Activated T-cell treated with anti-CD3 and anti-CD28 coated beads, Interleukin-2, amount 50 U/mL, for 72 hours (primary cell): ENCODE data around the gene KIF1C. TPM values are rescaled to one million over a fixed set of nuclear protein-coding genes. Genes with fewer than 3 reads are reported as not detected.

Source experiments
- ATAC-seq, 2 donors: fragments of 150-1000 bp; cut with Tn5 transposase; replicated peaks in 1 of 2; 2 replicates each; pipeline ENCODE4 v1.10.0; 2021; ENCODE audit warnings: moderate library complexity in 2 of 2, mild to moderate bottlenecking in 1 of 2
- DNase-seq, 2 donors: peaks; one replicate each; pipeline ENCODE4 v3.0.0; 2021 to 2022; ENCODE audit warnings: mixed read lengths in 1 of 2
- H3K27ac Mint-ChIP-seq: one replicate; pipeline ENCODE4 v1.8.0; 2022; ENCODE audit warnings: mild to moderate bottlenecking, moderate library complexity, mixed read lengths
- H3K27me3 Mint-ChIP-seq: one replicate; pipeline ENCODE4 v1.8.0; 2022; ENCODE audit warnings: low read depth, mixed read lengths
- H3K36me3 Mint-ChIP-seq, 2 donors: one replicate each; pipeline ENCODE4 v1.8.0; 2022; ENCODE audit warnings: mixed read lengths in 2 of 2, mild to moderate bottlenecking in 1 of 2; ENCODE audit not compliant: insufficient read depth in 2 of 2
- H3K4me1 Mint-ChIP-seq: one replicate; pipeline ENCODE4 v1.8.0; 2022; ENCODE audit warnings: low read depth, mixed read lengths
- H3K4me3 Mint-ChIP-seq, 2 donors: one replicate each; pipeline ENCODE4 v1.8.0; 2022; ENCODE audit warnings: mild to moderate bottlenecking in 2 of 2, mixed read lengths in 2 of 2, moderate library complexity in 2 of 2
- H3K9me3 Mint-ChIP-seq, 2 donors: one replicate each; pipeline ENCODE4 v1.8.0; 2022; ENCODE audit warnings: mixed read lengths in 2 of 2
- total RNA-seq, 2 donors: library from RNA; stranded (reverse); gene quantifications; one replicate each; pipeline ENCODE4 v1.2.3, GENCODE V29; 2022

KIF1C gene
- total RNA-seq, 2 donors from 2014 or later, result 38.3 to 41.3 TPM

GRCh38 chr17:4959261-4959965, 38.3 kb upstream of the KIF1C start:
- no peaks in the 10 kb centered on the region for H3K9me3 Mint-ChIP-seq
- peaks cover 10% of the 10 kb centered on the region for H3K4me1 Mint-ChIP-seq
- no peak overlapping the region for H3K4me3 Mint-ChIP-seq
- ATAC-seq, result peak in 1 of 2 donors; percentile 8
- H3K27me3 Mint-ChIP-seq, result no peaks in the 10 kb centered on the region
- no peak overlapping the region for H3K27ac Mint-ChIP-seq
- peaks cover 0 to 3% of the 10 kb centered on the region in 2 donors for H3K36me3 Mint-ChIP-seq
- DNase-seq, result no peak

- Mint-ChIP-seq H3K36me3 (peaks cover 4 to 9% of the 10 kb centered on the region in 2 donors), H3K9me3 (peaks cover 0 to 1% of the 10 kb centered on the region in 2 donors), H3K4me1 (peaks cover 15% of the 10 kb centered on the region), H3K4me3 (no peak overlapping the region), H3K27me3 (no peaks in the 10 kb centered on the region), H3K27ac (no peak overlapping the region)
- ATAC-seq (peak in 1 of 2 donors; percentile 11), DNase-seq (no peak)
These were observed 37.3 kb upstream of the KIF1C start for GRCh38 chr17:4960279-4960922.

- no peaks in the 10 kb centered on the region for H3K27me3 Mint-ChIP-seq
- H3K4me1 Mint-ChIP-seq, result peaks cover 38% of the 10 kb centered on the region
- no peak overlapping the region for H3K4me3 Mint-ChIP-seq
- peak overlapping the region; percentile 2 for H3K27ac Mint-ChIP-seq
- peaks cover 0 to 1% of the 10 kb centered on the region in 2 donors for H3K9me3 Mint-ChIP-seq
- H3K36me3 Mint-ChIP-seq, result peaks cover 17 to 23% of the 10 kb centered on the region in 2 donors
- ATAC-seq (no peak), DNase-seq (no peak)
These were observed 32.3 kb upstream of the KIF1C start for GRCh38 chr17:4965311-4965986.

- Mint-ChIP-seq H3K9me3 (peaks cover 0 to 1% of the 10 kb centered on the region in 2 donors), H3K4me3 (no peak overlapping the region), H3K27ac (peak overlapping the region; percentile 74), H3K4me1 (peaks cover 49% of the 10 kb centered on the region), H3K36me3 (peaks cover 21 to 35% of the 10 kb centered on the region in 2 donors), H3K27me3 (no peaks in the 10 kb centered on the region)
- peak; percentile 84 to 92 for DNase-seq
- ATAC-seq, result peak; percentile 67 to 73
These were observed 30.8 kb upstream of the KIF1C start for GRCh38 chr17:4966844-4967538.

GRCh38 chr17:4967539-4968485, 29.9 kb upstream of the KIF1C start, which contains the start of gene SPAG7:
Gene SPAG7 (minus strand): TSS chr17:4967817. CDS start chr17:4967804, 13 bp downstream.
- H3K4me3 Mint-ChIP-seq, result no peak within 1 kb of the TSS
- H3K4me1 Mint-ChIP-seq, result peaks cover 51% of the 10 kb centered on the region
- H3K9me3 Mint-ChIP-seq, result peaks cover 0 to 1% of the 10 kb centered on the region in 2 donors
- peak within 1 kb of the TSS; percentile 74 for H3K27ac Mint-ChIP-seq
- ATAC-seq (peak; percentile 67 to 69), DNase-seq (peak; percentile 93 to 95)
- H3K27me3 Mint-ChIP-seq, result no peaks in the 10 kb centered on the region
- H3K36me3 Mint-ChIP-seq, result peaks cover 21 to 37% of the 10 kb centered on the region in 2 donors

GRCh38 chr17:4968486-4969046, 29.2 kb upstream of the KIF1C start:
- no peak overlapping the region for H3K4me3 Mint-ChIP-seq
- H3K27ac Mint-ChIP-seq, result no peak overlapping the region
- H3K4me1 Mint-ChIP-seq, result peaks cover 51% of the 10 kb centered on the region
- H3K27me3 Mint-ChIP-seq, result no peaks in the 10 kb centered on the region
- DNase-seq (peak; percentile 49 to 53), ATAC-seq (no peak)
- H3K9me3 Mint-ChIP-seq, result peaks cover 0 to 1% of the 10 kb centered on the region in 2 donors
- peaks cover 21 to 40% of the 10 kb centered on the region in 2 donors for H3K36me3 Mint-ChIP-seq

GRCh38 chr17:4969047-4969550, 28.7 kb upstream of the KIF1C start:
- ATAC-seq, result peak; percentile 57 to 65
- H3K4me3 Mint-ChIP-seq, result no peak overlapping the region
- peaks cover 51% of the 10 kb centered on the region for H3K4me1 Mint-ChIP-seq
- H3K36me3 Mint-ChIP-seq, result peaks cover 21 to 43% of the 10 kb centered on the region in 2 donors
- H3K27me3 Mint-ChIP-seq, result no peaks in the 10 kb centered on the region
- no peak overlapping the region for H3K27ac Mint-ChIP-seq
- peak; percentile 74 to 76 for DNase-seq
- peaks cover 0 to 1% of the 10 kb centered on the region in 2 donors for H3K9me3 Mint-ChIP-seq

GRCh38 chr17:4969551-4970173, 28.1 kb upstream of the KIF1C start:
- ATAC-seq (peak; percentile 14 to 25), DNase-seq (peak; percentile 59 to 60)
- H3K27me3 Mint-ChIP-seq, result no peaks in the 10 kb centered on the region
- no peak overlapping the region for H3K27ac Mint-ChIP-seq
- peaks cover 21 to 47% of the 10 kb centered on the region in 2 donors for H3K36me3 Mint-ChIP-seq
- no peak overlapping the region for H3K4me3 Mint-ChIP-seq
- peaks cover 0 to 1% of the 10 kb centered on the region in 2 donors for H3K9me3 Mint-ChIP-seq
- H3K4me1 Mint-ChIP-seq, result peaks cover 51% of the 10 kb centered on the region

GRCh38 chr17:4970273-4970672, 27.5 kb upstream of the KIF1C start:
- ATAC-seq (no peak), DNase-seq (no peak)
- Mint-ChIP-seq H3K27ac (peak overlapping the region; percentile 89), H3K9me3 (peaks cover 0 to under 1% of the 10 kb centered on the region in 2 donors), H3K27me3 (no peaks in the 10 kb centered on the region), H3K4me1 (peaks cover 47% of the 10 kb centered on the region), H3K4me3 (peak overlapping the region in 1 of 2 donors; percentile 52), H3K36me3 (peaks cover 19 to 45% of the 10 kb centered on the region in 2 donors)

GRCh38 chr17:4971826-4972225, 25.9 kb upstream of the KIF1C start:
- Mint-ChIP-seq H3K4me3 (no peak overlapping the region), H3K9me3 (no peaks in the 10 kb centered on the region), H3K4me1 (peaks cover 33% of the 10 kb centered on the region), H3K36me3 (peaks cover 14 to 38% of the 10 kb centered on the region in 2 donors), H3K27me3 (no peaks in the 10 kb centered on the region), H3K27ac (peak overlapping the region; percentile 33)
- DNase-seq, result no peak
- ATAC-seq, result no peak

GRCh38 chr17:4972322-4972721, 25.4 kb upstream of the KIF1C start:
- Mint-ChIP-seq H3K27ac (no peak overlapping the region), H3K9me3 (no peaks in the 10 kb centered on the region), H3K27me3 (no peaks in the 10 kb centered on the region), H3K36me3 (peaks cover 14 to 38% of the 10 kb centered on the region in 2 donors), H3K4me1 (peaks cover 33% of the 10 kb centered on the region), H3K4me3 (no peak overlapping the region)
- DNase-seq (no peak), ATAC-seq (no peak)
